ENCODE measurements around the gene KCNQ1. TPM values are rescaled to one million over a fixed set of nuclear protein-coding genes. Genes with fewer than 3 reads are reported as not detected.

Gene KCNQ1
- total and polyA plus RNA-seq, 2 of the 13 experiments (the other 11 are each of a cell fraction or from before 2014, with no cell fraction given), result 0.02 to 0.08 TPM

DNA sequence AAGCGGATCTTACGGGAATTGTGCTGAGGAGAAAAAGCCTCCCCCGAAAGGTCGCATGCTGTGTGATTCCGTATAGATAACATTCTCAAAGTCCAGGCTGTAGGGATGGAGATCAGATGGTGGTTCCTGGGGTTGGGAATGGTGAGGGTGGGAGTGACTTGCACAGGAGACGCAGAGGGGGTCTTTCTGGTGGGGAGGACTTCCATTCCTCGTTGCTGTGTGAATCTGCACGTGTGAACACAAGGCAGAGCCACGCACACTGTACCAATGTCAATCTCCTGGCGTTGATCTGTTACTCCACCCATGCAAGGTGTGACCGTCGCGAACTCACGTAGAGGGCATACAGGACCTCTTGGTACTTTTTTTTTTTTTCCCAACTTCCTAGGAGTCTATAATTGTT is 313.9 kb downstream of the KCNQ1 start (continued):
- no peak for TF ChIP-seq ZBTB44 (CRISPR knock-in tag; IDR thresholded peaks at IDR 0.05)
- TF ChIP-seq, protein P1, sequence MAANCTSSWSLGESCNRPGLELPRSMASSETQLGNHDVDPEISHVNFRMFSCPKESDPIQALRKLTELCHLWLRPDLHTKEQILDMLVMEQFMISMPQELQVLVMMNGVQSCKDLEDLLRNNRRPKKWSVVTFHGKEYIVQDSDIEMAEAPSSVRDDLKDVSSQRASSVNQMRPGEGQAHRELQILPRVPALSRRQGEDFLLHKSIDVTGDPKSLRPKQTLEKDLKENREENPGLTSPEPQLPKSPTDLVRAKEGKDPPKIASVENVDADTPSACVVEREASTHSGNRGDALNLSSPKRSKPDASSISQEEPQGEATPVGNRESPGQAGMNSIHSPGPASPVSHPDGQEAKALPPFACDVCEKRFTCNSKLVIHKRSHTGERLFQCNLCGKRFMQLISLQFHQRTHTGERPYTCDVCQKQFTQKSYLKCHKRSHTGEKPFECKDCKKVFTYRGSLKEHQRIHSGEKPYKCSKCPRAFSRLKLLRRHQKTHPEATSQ (CRISPR knock-in tag; IDR thresholded peaks at IDR 0.05; ENCODE audit: borderline replicate concordance), result no peak
- TF ChIP-seq PHF20 (CRISPR knock-in tag; IDR thresholded peaks at IDR 0.05), result no peak

DNA sequence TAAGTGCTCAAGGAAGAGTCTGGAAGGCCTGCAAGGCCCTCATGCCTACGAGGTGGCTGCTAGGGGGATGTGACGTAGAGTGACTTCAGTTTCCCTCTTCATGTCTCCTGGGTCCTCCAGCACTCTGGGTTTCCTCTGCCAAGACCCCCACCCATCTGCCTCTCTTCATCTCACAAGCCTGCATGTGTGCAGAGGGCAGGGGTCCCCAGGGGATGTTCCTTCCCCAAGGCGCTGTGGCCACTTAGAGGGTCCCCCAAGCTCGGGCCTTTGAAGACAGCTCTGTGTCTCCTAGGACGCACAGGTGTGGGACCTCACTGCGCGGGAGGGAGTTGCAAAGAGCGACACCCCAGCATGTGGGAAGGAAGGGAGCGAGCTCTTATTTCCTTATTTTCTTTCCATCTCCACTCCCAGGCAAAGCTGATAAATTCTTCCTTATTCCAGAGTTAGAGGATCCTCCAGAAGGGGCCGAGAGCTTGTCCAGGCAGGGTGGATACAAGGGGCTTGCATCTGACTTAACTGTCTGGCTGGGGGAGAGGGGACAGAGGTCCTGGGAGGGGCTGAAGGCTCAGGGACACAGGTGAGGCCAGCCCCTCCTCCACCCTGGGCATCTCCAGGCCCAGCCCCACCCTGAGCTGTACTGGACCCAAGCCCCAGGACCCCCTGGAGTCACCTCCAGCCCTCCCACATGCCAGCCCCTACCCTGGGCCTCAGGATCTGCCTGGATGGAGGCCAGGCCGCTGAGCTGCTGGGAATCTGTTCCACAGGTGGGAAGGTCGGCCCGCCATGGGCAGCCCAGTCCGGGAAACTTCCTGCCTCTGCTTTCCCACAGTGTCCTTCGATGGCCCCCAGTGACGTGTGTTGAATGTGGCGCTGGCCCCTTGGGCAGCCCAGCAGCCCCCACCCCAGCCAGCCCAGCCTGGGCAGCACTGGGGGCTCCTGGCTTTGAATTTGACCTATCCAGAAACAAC is 314.7 kb downstream of the KCNQ1 start:
- intact Hi-C loops (cut with micrococcal nuclease; ENCODE audit: unreplicated experiment), result no loop called here
- no peak for DNase-seq (ENCODE audit: low spot score)
- no peak for ATAC-seq
- TF ChIP-seq, protein P2, sequence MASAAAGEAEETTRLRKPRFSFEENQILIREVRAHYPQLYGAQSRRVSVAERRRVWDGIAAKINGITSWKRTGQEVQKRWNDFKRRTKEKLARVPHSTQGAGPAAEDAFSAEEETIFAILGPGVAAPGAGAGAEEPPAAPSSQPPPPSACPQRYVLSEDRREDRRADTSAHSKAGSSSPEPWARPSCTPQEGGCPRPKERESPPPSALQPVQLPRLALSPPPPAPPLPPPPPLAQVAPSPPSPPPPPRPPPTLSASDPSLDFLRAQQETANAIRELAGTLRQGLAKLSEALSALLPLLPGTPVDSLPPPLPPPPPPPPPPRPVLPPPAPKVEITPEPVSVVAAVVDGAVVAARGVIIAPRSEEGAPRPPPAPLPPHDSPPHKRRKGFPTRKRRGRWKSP (CRISPR knock-in tag; IDR thresholded peaks at IDR 0.05), result no peak
- TF ChIP-seq ARID2 (CRISPR knock-in tag; IDR thresholded peaks at IDR 0.05; ENCODE audit: borderline replicate concordance) (no peak), ZBTB39 (CRISPR knock-in tag; IDR thresholded peaks at IDR 0.05) (no peak), MIER2 (CRISPR knock-in tag; IDR thresholded peaks at IDR 0.05) (no peak), ZNF513 (CRISPR knock-in tag; conservative IDR thresholded peaks at IDR 0.05) (no peak), NFE2L2 (IDR thresholded peaks at IDR 0.05; ENCODE audit: low read length) (no peak), RBFOX2 (IDR thresholded peaks at IDR 0.05; ENCODE audit: low read depth, low read length) (no peak)

More for the DNA sequence above, 314.7 kb downstream of the KCNQ1 start:
- ChIA-PET POLR2A (no interaction called here), CTCF (ENCODE audit: low intra/inter-chr PET ratio, low total read pairs) (no interaction called here)
- Histone ChIP-seq H3K4me2 (ENCODE audit: low read depth, low read length) (no peak overlapping the region), H4K20me1 (ENCODE audit: insufficient read depth, low read length) (no peaks in the 10 kb centered on the region), H3K79me2 (ENCODE audit: insufficient read depth, low read length) (no peaks in the 10 kb centered on the region), H2AFZ (ENCODE audit: low read length) (no peak overlapping the region), H3K27ac (ENCODE audit: extremely low read length, insufficient read depth, low read length) (no peak overlapping the region), H3K9ac (ENCODE audit: insufficient read depth, low read depth, low read length) (no peak overlapping the region), H3K27me3 (ENCODE audit: control insufficient read depth in 1 of 2, insufficient read depth in 2 of 2, low read length in 2 of 2) (peaks cover 9 to 42% of the 10 kb centered on the region in 2 experiments), H3K4me1 (ENCODE audit: insufficient read depth, low read length) (peaks cover 17% of the 10 kb centered on the region), H3K9me3 (ENCODE audit: low read length) (peaks cover 11% of the 10 kb centered on the region; the same call in 1 of the 2 replicates), H3K36me3 (replicated peaks in 1 of 2; ENCODE audit: control insufficient read depth in 1 of 2, insufficient read depth in 2 of 2, low read length in 2 of 2) (no peaks in the 10 kb centered on the region), H3K4me3 (replicated peaks in 1 of 3; ENCODE audit: insufficient read depth in 1 of 3, low read depth in 2 of 3, low read length in 3 of 3) (no peak overlapping the region)
- 56% methylated on average over 10 of the region's 17 CpGs for WGBS (ENCODE audit: low lambda C conversion rate)
- in situ Hi-C loops (cut with HindIII; ENCODE audit: extremely low pct_ligation_motif_present, low pct_unique_long_range_greater_than_20kb), result no loop called here
- BruUV-seq (replicated peaks), result no TSS peak
- FAIRE-seq, result no peak

Data from HepG2 (cell line).